ENCODE data around the gene EBI3.
"Not testable (repeated sequence)": the region's sequence is repeated elsewhere in the genome, so short reads cannot be mapped to it uniquely, and the experiment has no call there.

Gene EBI3

GRCh38 chr19:4279267-4279529 lies 49.9 kb downstream of the EBI3 start:
- POLR2A ChIA-PET = no interaction called here
- TF ChIP-seq CTCF (IDR thresholded peaks at IDR 0.05; ENCODE audit: insufficient read depth, low read length, missing control alignments) = no peak
- no peak overlapping the region for H3K4me3 ChIP-seq (ENCODE audit: low read depth, low read length)
- DNase-seq (ENCODE audit: low read depth, low spot score) = no peak
- CTCF ChIA-PET = interaction anchor here (1.2 to 8.0 kb wide), 2 partner anchors 11 to 24 kb away, joined by 3 to 77 read pairs; no protein-coding TSS in a partner anchor

GRCh38 chr19:4279530-4280422 lies 50.5 kb downstream of the EBI3 start:
- TF ChIP-seq CTCF (IDR thresholded peaks at IDR 0.05; ENCODE audit: insufficient read depth, low read length, missing control alignments) = no peak
- CTCF ChIA-PET = interaction anchor here (1.2 to 8.0 kb wide), 2 partner anchors 12 to 25 kb away, joined by 3 to 77 read pairs; no protein-coding TSS in a partner anchor
- no peak for DNase-seq (ENCODE audit: low read depth, low spot score)
- POLR2A ChIA-PET = no interaction called here
- no peak overlapping the region for H3K4me3 ChIP-seq (ENCODE audit: low read depth, low read length)

- CTCF ChIA-PET = interaction anchor here (1.0 to 1.3 kb wide), 2 partner anchors 14 to 16 kb away, joined by 3 read pairs; no protein-coding TSS in a partner anchor
- no peak for TF ChIP-seq CTCF (IDR thresholded peaks at IDR 0.05; ENCODE audit: insufficient read depth, low read length, missing control alignments)
- POLR2A ChIA-PET = no interaction called here
- DNase-seq (ENCODE audit: low read depth, low spot score) = no peak
- H3K4me3 ChIP-seq (ENCODE audit: low read depth, low read length) = no peak overlapping the region
These were observed 55.0 kb downstream of the EBI3 start for GRCh38 chr19:4284176-4284958.

- POLR2A ChIA-PET = no interaction called here
- CTCF ChIA-PET = interaction anchor here (1.0 to 1.3 kb wide), 2 partner anchors 13 to 17 kb away, joined by 3 read pairs; no protein-coding TSS in a partner anchor
- H3K4me3 ChIP-seq (ENCODE audit: low read depth, low read length) = no peak overlapping the region
These were observed 55.7 kb downstream of the EBI3 start for GRCh38 chr19:4284974-4285373.

GRCh38 chr19:4286141-4286540 lies 56.8 kb downstream of the EBI3 start:
- CTCF ChIA-PET; DNase-seq (ENCODE audit: low read depth, low spot score); POLR2A ChIA-PET; H3K4me3 ChIP-seq (ENCODE audit: low read depth, low read length): not testable (repeated sequence)

More at GRCh38 chr19:4284974-4285373, 55.7 kb downstream of the EBI3 start:
- DNase-seq (ENCODE audit: low read depth, low spot score) = no peak
- TF ChIP-seq CTCF (IDR thresholded peaks at IDR 0.05; ENCODE audit: insufficient read depth, low read length, missing control alignments) = no peak

Data from AG04449 (cell line).